HG02852 (cell line): ENCODE results near the gene DPM3.

Experiments used
- ATAC-seq: cut with Tn5 transposase; IDR thresholded peaks from one replicate; pipeline ENCODE4 v1.9.1; 2021; ENCODE audit warnings: mild to moderate bottlenecking, moderate library complexity; ENCODE audit not compliant: unreplicated experiment

Gene DPM3

DNA sequence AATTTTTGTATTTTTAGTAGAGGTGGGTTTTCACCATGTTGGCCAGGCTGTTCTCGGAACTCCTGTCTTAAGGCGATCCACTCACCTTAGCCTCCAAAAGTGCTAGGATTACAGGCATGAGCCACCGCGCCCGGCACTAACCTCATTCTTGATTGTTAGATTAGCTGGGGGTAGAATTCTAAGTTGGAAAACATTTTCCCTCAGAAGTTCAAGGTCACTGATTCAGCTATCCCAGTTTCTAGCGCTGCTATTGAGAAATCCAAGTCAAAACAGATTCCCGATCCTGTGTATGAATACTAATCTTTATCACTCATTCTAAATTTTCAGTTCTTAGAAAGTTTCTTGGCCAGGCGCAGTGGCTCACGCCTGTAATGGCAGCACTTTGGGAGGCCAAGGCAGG, 37.0 kb downstream of the DPM3 start:
- ATAC-seq, result no peak

GRCh38 chr1:155099331-155099730, 41.0 kb downstream of the DPM3 start:
- ATAC-seq, result no peak

GRCh38 chr1:155094622-155094948, 45.7 kb downstream of the DPM3 start:
- no peak for ATAC-seq

DNA sequence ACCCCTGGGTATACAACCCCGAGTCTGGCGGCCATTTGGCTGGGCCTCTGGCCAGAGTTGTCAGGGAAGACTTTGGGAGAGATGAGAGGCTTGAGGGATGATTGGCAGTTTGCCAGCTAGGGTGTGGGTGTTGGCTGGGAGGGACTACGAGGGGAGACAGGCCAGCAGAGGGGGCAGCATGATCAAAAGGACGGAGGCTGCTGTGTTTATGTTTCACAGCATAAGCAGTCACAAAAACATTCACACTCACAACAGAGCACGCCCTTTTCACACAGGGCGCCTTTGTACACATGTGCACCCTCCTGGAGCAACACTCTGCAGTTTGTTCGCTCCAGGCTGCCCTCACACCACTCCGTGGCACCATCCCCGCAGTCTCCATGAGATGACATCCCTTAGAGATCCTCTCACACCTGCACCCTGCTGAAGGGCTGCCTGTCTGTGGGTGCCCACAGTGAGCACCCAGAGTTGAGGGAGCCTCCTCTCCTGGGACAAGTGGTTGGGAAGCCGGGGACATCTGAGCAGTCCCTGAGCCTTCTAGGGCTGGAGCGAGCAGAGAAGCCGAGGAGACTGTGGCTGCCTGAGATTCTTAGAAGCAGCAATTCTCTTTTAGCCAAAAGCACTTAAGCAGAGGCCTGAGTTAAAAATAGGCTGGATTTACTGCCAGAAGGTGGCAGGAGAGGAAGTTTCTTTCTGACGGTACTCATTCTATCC, 46.3 kb downstream of the DPM3 start:
- ATAC-seq, result no peak

GRCh38 chr1:155092641-155093040, 47.7 kb downstream of the DPM3 start:
- no peak for ATAC-seq

DNA sequence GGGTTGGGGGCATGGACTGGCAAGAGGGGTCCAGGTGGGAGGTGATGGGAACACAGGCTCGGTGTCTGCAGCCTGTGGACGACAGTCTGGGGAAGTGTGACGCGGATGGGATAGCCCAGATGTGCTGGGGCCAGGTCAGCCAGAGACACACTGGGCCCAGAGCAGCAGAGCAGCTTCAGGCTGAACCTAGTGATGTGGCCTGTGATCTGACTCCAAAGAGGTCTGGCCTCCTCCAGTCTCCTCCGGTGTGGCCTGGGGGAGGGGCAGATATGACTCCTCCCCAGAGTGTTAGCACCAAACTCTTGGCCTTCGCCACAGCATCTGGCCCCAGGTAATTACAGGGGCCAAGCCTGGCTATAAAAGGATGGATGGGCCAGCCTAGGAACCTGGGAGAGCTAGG, 48.2 kb downstream of the DPM3 start:
- ATAC-seq, result no peak

DNA sequence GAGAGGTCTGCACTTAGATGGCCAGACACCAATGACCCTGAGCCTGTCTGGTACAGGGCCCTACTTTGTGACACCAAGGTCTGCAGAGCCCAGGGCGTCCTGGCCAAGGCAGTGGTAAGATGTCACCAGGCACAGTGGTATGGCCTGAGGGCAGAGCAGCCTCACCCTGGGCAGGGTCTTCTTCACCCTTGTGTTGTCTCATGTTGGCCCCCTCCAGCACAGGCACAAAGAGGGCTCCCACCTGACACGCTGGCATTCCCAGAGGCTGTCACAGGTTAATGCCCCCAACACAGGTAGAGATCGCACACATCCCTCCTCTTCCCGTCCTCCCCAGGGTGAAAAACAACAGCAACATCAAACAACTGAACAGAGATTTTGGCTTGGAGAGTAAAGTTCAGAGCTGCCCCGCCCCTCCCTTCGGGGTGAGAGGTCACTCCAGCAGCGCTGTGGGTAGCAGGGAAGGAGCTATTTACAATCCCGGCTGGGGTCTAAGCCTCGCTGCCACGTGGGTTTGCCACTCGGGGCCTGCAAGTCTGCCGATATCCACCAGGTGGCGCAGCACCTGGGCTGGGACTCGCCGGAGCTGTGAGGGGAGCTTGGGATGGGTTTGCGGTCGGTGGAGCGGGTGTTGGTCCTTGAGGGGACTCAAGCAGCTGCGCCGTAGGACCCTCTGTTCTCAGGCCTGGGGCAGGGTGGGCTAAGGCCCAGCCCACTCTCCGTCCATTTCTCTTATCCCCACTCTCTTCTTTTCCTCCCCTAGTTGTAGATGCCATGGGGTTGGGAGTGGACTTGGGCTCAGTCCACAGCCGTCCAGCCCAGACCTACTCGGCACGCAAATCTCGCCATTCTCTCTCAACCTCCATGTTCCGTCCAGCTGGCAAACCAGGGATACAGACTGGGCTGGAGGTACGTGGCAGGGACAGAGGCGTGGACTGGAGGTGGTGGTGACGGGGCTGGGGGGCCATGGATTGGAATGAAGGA, 49.0 kb downstream of the DPM3 start:
- no peak for ATAC-seq
